CD14-positive monocyte (primary cell): ENCODE measurements around the gene ABCA3. TPM values are rescaled to one million over a fixed set of nuclear protein-coding genes. Genes with fewer than 3 reads are reported as not detected.

Experiments used
- DNase-seq, 3 donors: peaks; one replicate each; pipeline ENCODE4 v3.0.0-alpha.2; 2011 to 2022
- H2AFZ ChIP-seq: 2 replicates; pipeline ENCODE4 v1.6.0; 2012; ENCODE audit warnings: mild to moderate bottlenecking, low read depth, low read length, inconsistent platforms; ENCODE audit not compliant: insufficient read depth, poor library complexity, severe bottlenecking
- H3K27ac ChIP-seq, 2 donors: 1 replicate in 1 of 2; 2 replicates in 1 of 2; pipeline ENCODE4 v1.5.1; 2012 to 2013; ENCODE audit warnings: low read length in 2 of 2, control low read depth in 1 of 2, inconsistent platforms in 1 of 2, low read depth in 1 of 2, mild to moderate bottlenecking in 1 of 2
- H3K27me3 ChIP-seq, 2 donors: one replicate each; pipeline versions ENCODE4 v1.6.0 to v1.6.1; 2011 to 2013; ENCODE audit warnings: low read length in 2 of 2; ENCODE audit not compliant: control insufficient read depth in 2 of 2, insufficient read depth in 2 of 2
- H3K36me3 ChIP-seq, 2 donors: replicated peaks in 1 of 2; 1 replicate in 1 of 2; 2 replicates in 1 of 2; pipeline versions ENCODE4 v1.5.1 to v1.6.1; 2012 to 2013; ENCODE audit warnings: low read length in 2 of 2, control low read depth in 1 of 2, inconsistent platforms in 1 of 2, mild to moderate bottlenecking in 1 of 2; ENCODE audit not compliant: insufficient read depth in 2 of 2, control insufficient read depth in 1 of 2
- H3K4me1 ChIP-seq, 2 donors: 1 replicate in 1 of 2; 2 replicates in 1 of 2; pipeline versions ENCODE4 v1.5.1 to v1.6.1; 2012 to 2013; ENCODE audit warnings: low read length in 2 of 2, control low read depth in 1 of 2, inconsistent platforms in 1 of 2, mild to moderate bottlenecking in 1 of 2, moderate library complexity in 1 of 2; ENCODE audit not compliant: insufficient read depth in 2 of 2, control insufficient read depth in 1 of 2
- H3K4me2 ChIP-seq: replicated peaks from 2 replicates; pipeline ENCODE3; 2012; ENCODE audit warnings: low read length, moderate library complexity, mild to moderate bottlenecking; ENCODE audit not compliant: poor library complexity, severe bottlenecking; ENCODE audit errors: extremely low read depth
- H3K4me3 ChIP-seq, 3 experiments: fragments of 200-600 bp in 1 of 3; sonication (generic) in 1 of 3; replicated peaks in 1 of 3; 1 replicate in 2 of 3; 2 replicates in 1 of 3; pipeline ENCODE4 v1.5.1; 2011 to 2013; ENCODE audit warnings: low read length in 3 of 3, mild to moderate bottlenecking in 3 of 3, control low read depth in 2 of 3, low read depth in 2 of 3, inconsistent platforms in 1 of 3, moderate library complexity in 1 of 3
- H3K79me2 ChIP-seq: 2 replicates; pipeline ENCODE4 v1.6.0; 2012; ENCODE audit warnings: mild to moderate bottlenecking, control low read depth, inconsistent platforms, low read length, moderate library complexity; ENCODE audit not compliant: insufficient read depth
- H3K9ac ChIP-seq: 2 replicates; pipeline ENCODE4 v1.6.0; 2017; ENCODE audit warnings: low read length, mild to moderate bottlenecking; ENCODE audit not compliant: insufficient read depth, poor library complexity, severe bottlenecking
- H3K9me3 ChIP-seq, 2 donors: replicated peaks in 1 of 2; 1 replicate in 1 of 2; 2 replicates in 1 of 2; pipeline versions ENCODE4 v1.5.1 to v1.6.1; 2012 to 2013; ENCODE audit warnings: low read length in 2 of 2, control low read depth in 1 of 2; ENCODE audit not compliant: control insufficient read depth in 1 of 2, insufficient read depth in 1 of 2
- H4K20me1 ChIP-seq: 2 replicates; pipeline ENCODE4 v1.6.0; 2012; ENCODE audit warnings: mild to moderate bottlenecking, low read length, control low read depth, moderate library complexity; ENCODE audit not compliant: insufficient read depth
- H3K27ac Mint-ChIP-seq, 7 donors: one replicate each; pipeline ENCODE4 v1.8.0; 2020; ENCODE audit warnings: mild to moderate bottlenecking in 7 of 7, mixed read lengths in 7 of 7, moderate library complexity in 6 of 7, inconsistent platforms in 2 of 7
- H3K27me3 Mint-ChIP-seq, 3 donors: one replicate each; pipeline ENCODE4 v1.8.0; 2021 to 2022; ENCODE audit warnings: low read depth in 3 of 3, mild to moderate bottlenecking in 3 of 3, mixed read lengths in 3 of 3, moderate library complexity in 3 of 3, inconsistent platforms in 1 of 3
- H3K36me3 Mint-ChIP-seq, 2 donors: one replicate each; pipeline ENCODE4 v1.8.0; 2020; ENCODE audit warnings: mixed read lengths in 2 of 2, inconsistent platforms in 1 of 2, mild to moderate bottlenecking in 1 of 2
- H3K4me1 Mint-ChIP-seq: one replicate; pipeline ENCODE4 v1.8.0; 2020; ENCODE audit warnings: mild to moderate bottlenecking, mixed read lengths
- H3K4me3 Mint-ChIP-seq, 2 donors: one replicate each; pipeline ENCODE4 v1.8.0; 2020; ENCODE audit warnings: mild to moderate bottlenecking in 2 of 2, mixed read lengths in 2 of 2, moderate library complexity in 1 of 2
- H3K9me3 Mint-ChIP-seq, 7 donors: one replicate each; pipeline ENCODE4 v1.8.0; 2020 to 2022; ENCODE audit warnings: mixed read lengths in 7 of 7, mild to moderate bottlenecking in 6 of 7, moderate library complexity in 6 of 7, inconsistent platforms in 2 of 7
- WGBS: methylation state at CpG from one replicate; pipeline ENCODE4 v1.1.5; 2013; ENCODE audit warnings: missing lambda C conversion rate; ENCODE audit not compliant: insufficient coverage; 5-methylcytosine and 5-hydroxymethylcytosine counted together
- intact Hi-C, 2 donors: fragments of 100-400 bp; cut with micrococcal nuclease; formaldehyde crosslinking; loops; one replicate each; pipeline versions ENCODE4 v1.15.0 to v1.15.1; 2023
- polyA plus RNA-seq, 3 donors: library from polyadenylated mRNA; depleted of rRNA in 1 of 3; unstranded in 2 of 3; stranded (reverse) in 1 of 3; fragments of 300-500 nt in 2 of 3; fragments of >200 nt in 1 of 3; fragmentation: Illumina TruSeq in 2 of 3; gene quantifications; 1 replicate in 2 of 3; 2 replicates in 1 of 3; pipeline ENCODE4 v1.2.3, GENCODE V29; 2012 to 2021
- TF ChIP-seq, protein P1 (sequence below): fragments of 200-600 bp; IDR thresholded peaks from one replicate; pipeline ENCODE4 v1.8.0; 2022; ENCODE audit warnings: antibody characterized with exemption, mild to moderate bottlenecking

The ABCA3 gene
- polyA plus RNA-seq, 3 donors: 0.06 to 1.2 (median 0.68) TPM

DNA sequence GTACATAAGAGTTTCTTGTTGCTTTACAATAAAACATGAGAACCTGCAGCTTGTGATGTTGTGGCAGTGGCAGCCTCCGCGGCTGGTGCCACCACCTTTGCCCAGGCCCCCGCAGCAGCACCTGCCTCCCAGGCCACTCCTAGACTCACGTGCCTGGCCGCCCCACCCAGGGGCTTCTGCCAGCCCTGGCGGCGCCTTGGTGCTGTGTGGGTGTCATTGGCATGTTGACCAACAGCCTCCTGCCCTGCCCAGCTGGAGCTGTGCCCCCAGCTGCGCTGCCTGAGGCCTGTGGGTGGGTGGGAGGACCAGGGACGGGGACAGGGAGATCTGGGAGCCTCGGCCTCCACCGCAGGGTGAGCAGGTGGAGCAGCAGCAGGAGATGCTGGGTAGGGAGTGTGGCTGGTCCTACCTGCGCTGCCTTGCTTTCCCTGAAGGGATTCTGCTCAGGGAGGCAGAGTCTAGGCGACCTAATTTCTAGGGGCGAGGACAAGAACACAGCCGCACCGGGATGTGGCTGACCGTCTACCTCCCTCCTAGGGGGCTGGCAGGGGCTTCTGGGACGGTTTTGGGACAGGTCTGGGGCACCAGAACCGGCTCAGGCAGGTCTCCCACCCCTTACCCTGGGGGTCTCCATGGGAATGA, 104.7 kb downstream of the ABCA3 start:
- H3K9me3 ChIP-seq: no peaks in the 10 kb centered on the region
- no peak overlapping the region for H3K4me3 ChIP-seq
- no peak overlapping the region for H3K27ac Mint-ChIP-seq
- no peak overlapping the region for H3K9ac ChIP-seq
- TF ChIP-seq, protein P1, sequence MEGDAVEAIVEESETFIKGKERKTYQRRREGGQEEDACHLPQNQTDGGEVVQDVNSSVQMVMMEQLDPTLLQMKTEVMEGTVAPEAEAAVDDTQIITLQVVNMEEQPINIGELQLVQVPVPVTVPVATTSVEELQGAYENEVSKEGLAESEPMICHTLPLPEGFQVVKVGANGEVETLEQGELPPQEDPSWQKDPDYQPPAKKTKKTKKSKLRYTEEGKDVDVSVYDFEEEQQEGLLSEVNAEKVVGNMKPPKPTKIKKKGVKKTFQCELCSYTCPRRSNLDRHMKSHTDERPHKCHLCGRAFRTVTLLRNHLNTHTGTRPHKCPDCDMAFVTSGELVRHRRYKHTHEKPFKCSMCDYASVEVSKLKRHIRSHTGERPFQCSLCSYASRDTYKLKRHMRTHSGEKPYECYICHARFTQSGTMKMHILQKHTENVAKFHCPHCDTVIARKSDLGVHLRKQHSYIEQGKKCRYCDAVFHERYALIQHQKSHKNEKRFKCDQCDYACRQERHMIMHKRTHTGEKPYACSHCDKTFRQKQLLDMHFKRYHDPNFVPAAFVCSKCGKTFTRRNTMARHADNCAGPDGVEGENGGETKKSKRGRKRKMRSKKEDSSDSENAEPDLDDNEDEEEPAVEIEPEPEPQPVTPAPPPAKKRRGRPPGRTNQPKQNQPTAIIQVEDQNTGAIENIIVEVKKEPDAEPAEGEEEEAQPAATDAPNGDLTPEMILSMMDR: no peak
- no peaks in the 10 kb centered on the region for H3K79me2 ChIP-seq
- no peak overlapping the region for H3K4me2 ChIP-seq
- peaks cover 43 to 57% of the 10 kb centered on the region in 2 donors for H3K36me3 Mint-ChIP-seq
- H3K4me1 ChIP-seq: peaks cover 5 to 6% of the 10 kb centered on the region in 2 donors
- H3K27ac ChIP-seq: no peak overlapping the region
- H3K4me1 Mint-ChIP-seq: peaks cover 5% of the 10 kb centered on the region
- H3K9me3 Mint-ChIP-seq: peaks cover 0 to 6% (median 0%) of the 10 kb centered on the region in 7 donors
- 90% methylated on average over 14 of the region's 19 CpGs for WGBS
- no peak for DNase-seq
- intact Hi-C loops: no loop called here
- peak overlapping the region in 1 of 2 donors; percentile 39 for H3K4me3 Mint-ChIP-seq
- H2AFZ ChIP-seq: no peak overlapping the region
- H3K36me3 ChIP-seq: peaks cover 45 to 56% of the 10 kb centered on the region in 2 donors
- H3K27me3 Mint-ChIP-seq: peaks cover 35 to 50% (median 36%) of the 10 kb centered on the region in 3 donors
- H4K20me1 ChIP-seq: peaks cover 26% of the 10 kb centered on the region
- peaks cover 18 to 38% of the 10 kb centered on the region in 2 donors for H3K27me3 ChIP-seq

DNA sequence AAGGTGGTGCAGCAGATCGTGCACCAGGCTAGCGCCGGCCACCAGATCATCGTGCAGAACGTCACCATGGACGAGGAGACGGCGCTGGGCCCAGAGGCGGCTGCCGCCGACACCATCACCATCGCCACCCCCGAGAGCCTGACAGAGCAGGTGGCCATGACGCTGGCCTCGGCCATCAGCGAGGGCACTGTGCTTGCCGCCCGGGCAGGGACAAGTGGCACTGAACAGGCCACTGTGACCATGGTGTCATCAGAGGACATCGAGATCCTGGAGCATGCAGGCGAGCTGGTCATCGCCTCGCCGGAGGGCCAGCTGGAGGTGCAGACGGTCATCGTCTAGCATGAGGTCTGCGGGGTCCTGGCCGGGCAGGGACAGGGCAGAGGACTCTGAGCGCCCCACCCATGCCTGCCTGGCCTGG, 105.3 kb downstream of the ABCA3 start:
- no peak overlapping the region for H3K9ac ChIP-seq
- no peak overlapping the region for H3K27ac ChIP-seq
- Mint-ChIP-seq H3K9me3 (peaks cover 0 to 6% (median 0%) of the 10 kb centered on the region in 7 donors), H3K4me1 (peaks cover 5% of the 10 kb centered on the region), H3K27ac (no peak overlapping the region), H3K36me3 (peaks cover 46 to 62% of the 10 kb centered on the region in 2 donors), H3K4me3 (peak overlapping the region in 1 of 2 donors; percentile 51), H3K27me3 (peaks cover 35 to 50% (median 36%) of the 10 kb centered on the region in 3 donors)
- peaks cover 5 to 6% of the 10 kb centered on the region in 2 donors for H3K4me1 ChIP-seq
- TF ChIP-seq, protein P1: no peak
- H3K9me3 ChIP-seq: no peaks in the 10 kb centered on the region
- H3K4me2 ChIP-seq: no peak overlapping the region
- 96% methylated on average over 28 of the region's 28 CpGs for WGBS
- no peak for DNase-seq
- no peaks in the 10 kb centered on the region for H3K79me2 ChIP-seq
- H3K4me3 ChIP-seq: no peak overlapping the region
- intact Hi-C loops: no loop called here
- peaks cover 18 to 38% of the 10 kb centered on the region in 2 donors for H3K27me3 ChIP-seq
- H3K36me3 ChIP-seq: peaks cover 50 to 60% of the 10 kb centered on the region in 2 donors
- no peak overlapping the region for H2AFZ ChIP-seq
- peaks cover 26% of the 10 kb centered on the region for H4K20me1 ChIP-seq
